ENCODE data around the gene PRMT6.
"Not testable (repeated sequence)": the region's sequence is repeated elsewhere in the genome, so short reads cannot be mapped to it uniquely, and the experiment has no call there.

PRMT6 gene

GRCh38 chr1:107073493-107073892, 17.0 kb downstream of the PRMT6 start:
- no peak overlapping the region for H3K4me3 ChIP-seq (ENCODE audit: control insufficient read depth, low read depth, low read length)
- DNase-seq (ENCODE audit: low read depth): no peak
- TF ChIP-seq CTCF (IDR thresholded peaks at IDR 0.05; ENCODE audit: control insufficient read depth, insufficient read depth, low read depth, low read length, missing control alignments): no peak

GRCh38 chr1:107076841-107077240, 20.4 kb downstream of the PRMT6 start:
- TF ChIP-seq CTCF (IDR thresholded peaks at IDR 0.05; ENCODE audit: control insufficient read depth, insufficient read depth, low read depth, low read length, missing control alignments): no peak
- H3K4me3 ChIP-seq (ENCODE audit: control insufficient read depth, low read depth, low read length): no peak overlapping the region
- DNase-seq (ENCODE audit: low read depth): peak; percentile 74

GRCh38 chr1:107079249-107079648, 22.8 kb downstream of the PRMT6 start:
- no peak overlapping the region for H3K4me3 ChIP-seq (ENCODE audit: control insufficient read depth, low read depth, low read length)
- no peak for TF ChIP-seq CTCF (IDR thresholded peaks at IDR 0.05; ENCODE audit: control insufficient read depth, insufficient read depth, low read depth, low read length, missing control alignments)
- no peak for DNase-seq (ENCODE audit: low read depth)

- no peak for DNase-seq (ENCODE audit: low read depth)
- no peak overlapping the region for H3K4me3 ChIP-seq (ENCODE audit: control insufficient read depth, low read depth, low read length)
- no peak for TF ChIP-seq CTCF (IDR thresholded peaks at IDR 0.05; ENCODE audit: control insufficient read depth, insufficient read depth, low read depth, low read length, missing control alignments)
Measured at GRCh38 chr1:107081102-107081501, 24.6 kb downstream of the PRMT6 start.

- TF ChIP-seq CTCF (IDR thresholded peaks at IDR 0.05; ENCODE audit: control insufficient read depth, insufficient read depth, low read depth, low read length, missing control alignments): no peak
- DNase-seq (ENCODE audit: low read depth): no peak
- H3K4me3 ChIP-seq (ENCODE audit: control insufficient read depth, low read depth, low read length): no peak overlapping the region
Measured at GRCh38 chr1:107091418-107091817, 34.9 kb downstream of the PRMT6 start.

GRCh38 chr1:107093395-107093794, 36.9 kb downstream of the PRMT6 start:
- DNase-seq (ENCODE audit: low read depth); H3K4me3 ChIP-seq (ENCODE audit: control insufficient read depth, low read depth, low read length): not testable (repeated sequence)

GRCh38 chr1:107095647-107096046, 39.2 kb downstream of the PRMT6 start:
- H3K4me3 ChIP-seq (ENCODE audit: control insufficient read depth, low read depth, low read length): no peak overlapping the region
- no peak for TF ChIP-seq CTCF (IDR thresholded peaks at IDR 0.05; ENCODE audit: control insufficient read depth, insufficient read depth, low read depth, low read length, missing control alignments)
- DNase-seq (ENCODE audit: low read depth): no peak
